CD4-positive, alpha-beta T cell (primary cell): Measurements from ENCODE around the gene GLG1. TPM values are rescaled to one million over a fixed set of nuclear protein-coding genes. Genes with fewer than 3 reads are reported as not detected.
"Not testable (repeated sequence)": the region's sequence is repeated elsewhere in the genome, so short reads cannot be mapped to it uniquely, and the experiment has no call there.

Experiments used
- ATAC-seq: fragments of 200-7000 bp; cut with Tn5 transposase; one replicate; pipeline ENCODE4 v1.10.0; 2022; ENCODE audit warnings: mild to moderate bottlenecking; ENCODE audit not compliant: poor library complexity
- CTCF ChIA-PET: fragments of 350-600 bp; sonication (Branson Sonifier 250); formaldehyde crosslinking; loops from one replicate; lab custom pipeline; 2021; ENCODE audit warnings: antibody characterized with exemption, inconsistent platforms; lab: Charles Lee
- POLR2A ChIA-PET: fragments of 350-600 bp; sonication (Branson Sonifier 250); formaldehyde crosslinking; loops from one replicate; lab custom pipeline; 2021; ENCODE audit warnings: antibody characterized with exemption, inconsistent platforms; lab: Charles Lee
- DNase-seq, 14 experiments: peaks; one replicate each; pipeline ENCODE4 v3.0.0-alpha.2; 2013 to 2020; ENCODE audit warnings: mixed read lengths in 2 of 14
- H3K27ac ChIP-seq, 2 donors: one replicate each; pipeline versions ENCODE4 v1.5.1 to v1.7.0; 2013; ENCODE audit warnings: low read length in 2 of 2, low read depth in 1 of 2, mild to moderate bottlenecking in 1 of 2
- H3K27me3 ChIP-seq, 2 experiments: 1 replicate in 1 of 2; 2 replicates in 1 of 2; pipeline versions ENCODE4 v1.6.1 to v1.7.0; 2013; ENCODE audit warnings: low read length in 2 of 2, control low read depth in 1 of 2, mild to moderate bottlenecking in 1 of 2, moderate library complexity in 1 of 2; ENCODE audit not compliant: insufficient read depth in 2 of 2, control insufficient read depth in 1 of 2
- H3K36me3 ChIP-seq: one replicate; pipeline ENCODE4 v1.6.1; 2013; ENCODE audit warnings: low read length, control low read depth; ENCODE audit not compliant: insufficient read depth
- H3K4me1 ChIP-seq: one replicate; pipeline ENCODE4 v1.6.1; 2013; ENCODE audit warnings: low read length, control low read depth; ENCODE audit not compliant: insufficient read depth
- H3K4me3 ChIP-seq: one replicate; pipeline ENCODE4 v1.5.1; 2013; ENCODE audit warnings: mild to moderate bottlenecking, low read length, moderate library complexity
- H3K9me3 ChIP-seq, 2 experiments: 1 replicate in 1 of 2; 2 replicates in 1 of 2; pipeline versions ENCODE4 v1.6.1 to v1.7.0; 2013; ENCODE audit warnings: low read length in 2 of 2, mild to moderate bottlenecking in 2 of 2, control low read depth in 1 of 2, moderate library complexity in 1 of 2; ENCODE audit not compliant: control insufficient read depth in 1 of 2, insufficient read depth in 1 of 2
- H3K27ac Mint-ChIP-seq: one replicate; pipeline ENCODE4 v1.8.0; 2020; ENCODE audit warnings: mixed read lengths
- H3K27me3 Mint-ChIP-seq: one replicate; pipeline ENCODE4 v1.8.0; 2021; ENCODE audit warnings: mixed read lengths
- H3K36me3 Mint-ChIP-seq: one replicate; pipeline ENCODE4 v1.8.0; 2021; ENCODE audit warnings: low read depth, mixed read lengths
- H3K4me1 Mint-ChIP-seq: one replicate; pipeline ENCODE4 v1.8.0; 2021; ENCODE audit warnings: low read depth, mixed read lengths
- H3K4me3 Mint-ChIP-seq: one replicate; pipeline ENCODE4 v1.8.0; 2020; ENCODE audit warnings: mild to moderate bottlenecking, mixed read lengths
- H3K9me3 Mint-ChIP-seq: one replicate; pipeline ENCODE4 v1.8.0; 2020; ENCODE audit warnings: mixed read lengths
- intact Hi-C, 2 experiments: fragments of 100-400 bp; cut with DNase I in 1 of 2; cut with micrococcal nuclease in 1 of 2; formaldehyde crosslinking; loops; one replicate each; pipeline versions ENCODE4 v1.15.1 to v1.9.0; 2023 to 2025; cut with DNase I, micrococcal nuclease
- total RNA-seq, 174 experiments: library from RNA in 2 of 174; stranded (reverse) in 2 of 174; gene quantifications; one replicate each; pipeline ENCODE4 v1.2.3 and lab custom pipeline; 2021 to 2026

Gene GLG1
- total RNA-seq, 2 experiments from 2014 or later, result 110 to 114 TPM

DNA sequence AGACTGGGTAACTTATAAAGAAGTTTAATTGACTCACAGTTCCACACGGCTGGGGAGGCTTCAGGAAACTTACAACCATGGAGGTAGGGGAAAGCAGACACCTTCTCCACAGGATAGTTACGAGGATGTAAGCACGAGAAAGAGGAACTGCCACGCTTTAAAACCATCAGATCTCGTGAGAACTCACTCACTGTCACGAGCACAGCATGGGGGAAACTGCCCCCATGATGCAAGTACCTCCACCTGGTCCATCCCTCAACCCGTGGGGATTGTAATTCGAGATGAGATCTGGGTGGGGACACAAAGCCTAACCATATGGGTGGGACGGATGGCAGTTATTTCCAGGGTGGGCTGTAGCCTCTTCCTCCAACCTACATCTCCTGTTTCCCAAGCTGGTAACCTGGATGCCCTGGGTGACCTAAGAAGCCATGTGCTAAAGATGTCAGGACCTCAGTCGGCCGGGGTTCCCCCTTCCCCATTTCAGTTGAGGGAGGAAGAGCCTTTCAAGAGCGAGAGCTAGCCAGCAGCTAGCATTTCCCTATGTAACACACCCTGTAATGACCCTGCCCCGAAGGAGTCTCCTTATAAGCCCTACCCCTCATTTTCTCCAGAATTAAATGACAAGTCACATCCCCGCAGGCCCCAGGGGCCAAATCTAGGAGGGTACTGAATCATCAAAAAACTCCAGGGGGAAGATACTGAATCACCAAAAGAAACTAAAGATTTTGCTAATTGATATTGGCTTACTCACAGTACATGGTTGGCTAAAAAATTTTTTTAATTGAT is 202.6 kb downstream of the GLG1 start:
- H3K36me3 ChIP-seq, H3K4me3 ChIP-seq, ATAC-seq, H3K4me3 Mint-ChIP-seq, H3K36me3 Mint-ChIP-seq, H3K9me3 Mint-ChIP-seq, H3K27me3 ChIP-seq, POLR2A ChIA-PET, CTCF ChIA-PET, H3K27me3 Mint-ChIP-seq, H3K27ac Mint-ChIP-seq, DNase-seq, H3K4me1 Mint-ChIP-seq, H3K27ac ChIP-seq, intact Hi-C loops, H3K4me1 ChIP-seq, H3K9me3 ChIP-seq: not testable (repeated sequence)

GRCh38 chr16:74400238-74400637 is 206.7 kb downstream of the GLG1 start:
- H3K27me3 Mint-ChIP-seq, H3K9me3 Mint-ChIP-seq, H3K27ac Mint-ChIP-seq, POLR2A ChIA-PET, H3K4me1 Mint-ChIP-seq, H3K36me3 ChIP-seq, H3K4me3 ChIP-seq, ATAC-seq, intact Hi-C loops, H3K9me3 ChIP-seq, DNase-seq, CTCF ChIA-PET, H3K4me3 Mint-ChIP-seq, H3K36me3 Mint-ChIP-seq, H3K27ac ChIP-seq, H3K4me1 ChIP-seq, H3K27me3 ChIP-seq: not testable (repeated sequence)

DNA sequence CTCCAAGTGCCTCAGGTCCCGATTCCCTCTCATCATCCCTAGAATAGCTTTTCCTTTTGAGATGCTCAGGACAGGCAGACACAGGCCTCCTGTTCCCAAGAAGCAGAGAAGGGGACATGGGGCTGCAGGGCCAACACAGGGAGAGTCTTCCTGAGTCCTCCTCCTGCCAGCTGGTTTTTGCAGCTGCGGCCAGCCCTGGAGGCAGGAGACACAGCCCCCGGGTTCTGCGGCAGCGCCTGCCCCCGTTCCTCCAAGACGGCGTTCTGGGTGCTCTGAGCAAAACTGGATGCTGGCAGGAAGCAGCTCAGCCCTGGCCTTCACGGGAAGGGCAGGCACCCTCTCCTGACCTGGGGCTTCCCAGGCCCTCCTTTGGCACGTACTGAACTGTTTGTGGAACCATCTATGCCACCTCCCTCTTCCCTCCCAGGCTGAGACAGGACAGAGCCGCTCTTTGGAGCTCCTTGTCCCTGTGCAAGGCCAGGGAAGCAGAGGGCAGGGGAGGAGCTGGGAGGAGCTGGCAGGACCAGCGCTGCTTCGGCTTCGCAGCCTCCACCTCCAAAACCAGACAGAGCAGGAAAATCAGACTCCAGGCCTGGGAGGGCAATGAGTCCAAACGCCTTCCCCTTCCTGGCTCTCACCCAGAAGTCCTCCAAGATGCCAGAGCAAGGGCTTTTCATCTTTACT is 208.6 kb downstream of the GLG1 start:
- H3K4me1 Mint-ChIP-seq, H3K27ac ChIP-seq, DNase-seq, H3K27ac Mint-ChIP-seq, H3K4me3 Mint-ChIP-seq, ATAC-seq, H3K27me3 Mint-ChIP-seq, CTCF ChIA-PET, intact Hi-C loops, H3K4me1 ChIP-seq, POLR2A ChIA-PET, H3K9me3 ChIP-seq, H3K27me3 ChIP-seq, H3K9me3 Mint-ChIP-seq, H3K36me3 ChIP-seq, H3K4me3 ChIP-seq, H3K36me3 Mint-ChIP-seq: not testable (repeated sequence)

Other genes with a start within 250 kb of the GLG1 start
- gene NPIPB15, start 230.8 kb downstream of the GLG1 start, total RNA-seq, result 1 to 10 TPM; 6.0 to 8.3 TPM
- gene CLEC18B, start 185.6 kb downstream of the GLG1 start, total RNA-seq, result 1 to 10 TPM; 1.1 TPM
- gene RFWD3, start 59.8 kb upstream of the GLG1 start, total RNA-seq, result 10 to 100 TPM; 44.9 to 47.0 TPM
- 10 to 100 TPM; 29.1 to 30.0 TPM for gene MLKL, start 93.7 kb upstream of the GLG1 start, total RNA-seq
- gene FA2H, start 167.7 kb upstream of the GLG1 start, total RNA-seq, result not detected